Skeletal muscle satellite cell (primary cell): Measurements from ENCODE around the gene AHNAK2.
"Not testable (repeated sequence)": the region's sequence is repeated elsewhere in the genome, so short reads cannot be mapped to it uniquely, and the experiment has no call there.

ENCODE experiments used
- H3K27me3 ChIP-seq: 2 replicates; pipeline ENCODE4 v1.7.0; 2013; ENCODE audit warnings: low read length; ENCODE audit not compliant: control insufficient read depth, insufficient read depth
- H3K36me3 ChIP-seq: 2 replicates; pipeline ENCODE4 v1.7.0; 2013; ENCODE audit warnings: mild to moderate bottlenecking, control low read depth, low read length; ENCODE audit not compliant: insufficient read depth
- H3K4me1 ChIP-seq: 2 replicates; pipeline ENCODE4 v1.7.0; 2013; ENCODE audit warnings: low read length; ENCODE audit not compliant: control insufficient read depth, insufficient read depth
- H3K4me2 ChIP-seq: 2 replicates; pipeline ENCODE4 v1.7.0; 2013; ENCODE audit warnings: mild to moderate bottlenecking, low read length
- H3K4me3 ChIP-seq: 2 replicates; pipeline ENCODE4 v1.7.0; 2013; ENCODE audit warnings: low read length
- H3K9ac ChIP-seq: 2 replicates; pipeline ENCODE4 v1.7.0; 2013; ENCODE audit warnings: mild to moderate bottlenecking, low read depth, low read length, moderate library complexity
- H3K9me3 ChIP-seq: replicated peaks from 2 replicates; pipeline ENCODE4 v1.7.0; 2013; ENCODE audit warnings: mild to moderate bottlenecking, control low read depth, low read length

AHNAK2 gene

GRCh38 chr14:104917116-104917515, 61.1 kb downstream of the AHNAK2 start:
- Histone ChIP-seq H3K27me3 (peaks cover 43% of the 10 kb centered on the region), H3K9me3 (peaks cover 3% of the 10 kb centered on the region), H3K4me2 (no peak overlapping the region), H3K4me1 (no peaks in the 10 kb centered on the region), H3K9ac (no peak overlapping the region), H3K36me3 (no peaks in the 10 kb centered on the region), H3K4me3 (no peak overlapping the region)

GRCh38 chr14:104913435-104913834, 64.7 kb downstream of the AHNAK2 start:
- H3K27me3 ChIP-seq: peaks cover 39% of the 10 kb centered on the region
- no peaks in the 10 kb centered on the region for H3K36me3 ChIP-seq
- H3K4me2 ChIP-seq: no peak overlapping the region
- no peaks in the 10 kb centered on the region for H3K4me1 ChIP-seq
- H3K9me3 ChIP-seq: peaks cover 4% of the 10 kb centered on the region
- no peak overlapping the region for H3K9ac ChIP-seq
- H3K4me3 ChIP-seq: no peak overlapping the region

- H3K9me3 ChIP-seq: peaks cover 7% of the 10 kb centered on the region
- H3K4me1 ChIP-seq: no peaks in the 10 kb centered on the region
- H3K36me3 ChIP-seq: no peaks in the 10 kb centered on the region
- peaks cover 40% of the 10 kb centered on the region for H3K27me3 ChIP-seq
- H3K4me2 ChIP-seq: no peak overlapping the region
- no peak overlapping the region for H3K4me3 ChIP-seq
- H3K9ac ChIP-seq: no peak overlapping the region
Observed at GRCh38 chr14:104912053-104912452, 66.1 kb downstream of the AHNAK2 start.

GRCh38 chr14:104908303-104908702, 69.9 kb downstream of the AHNAK2 start:
- Histone ChIP-seq H3K4me2 (no peak overlapping the region), H3K4me3 (no peak overlapping the region), H3K9ac (no peak overlapping the region), H3K4me1 (no peaks in the 10 kb centered on the region), H3K9me3 (peaks cover 7% of the 10 kb centered on the region), H3K36me3 (no peaks in the 10 kb centered on the region), H3K27me3 (peaks cover 23% of the 10 kb centered on the region)

- not testable (repeated sequence) for H3K9me3 ChIP-seq, H3K36me3 ChIP-seq, H3K4me2 ChIP-seq, H3K4me3 ChIP-seq, H3K4me1 ChIP-seq, H3K9ac ChIP-seq
- H3K27me3 ChIP-seq: peaks cover 23% of the 10 kb centered on the region
Observed at GRCh38 chr14:104905579-104905933, 72.6 kb downstream of the AHNAK2 start.

- not testable (repeated sequence) for H3K4me2 ChIP-seq, H3K9ac ChIP-seq, H3K9me3 ChIP-seq, H3K4me1 ChIP-seq, H3K36me3 ChIP-seq, H3K4me3 ChIP-seq
- H3K27me3 ChIP-seq: peaks cover 28% of the 10 kb centered on the region
Observed at GRCh38 chr14:104904650-104905578, 73.3 kb downstream of the AHNAK2 start.

- Histone ChIP-seq H3K4me3 (no peak overlapping the region), H3K4me2 (no peak overlapping the region), H3K27me3 (peaks cover 29% of the 10 kb centered on the region), H3K4me1 (no peaks in the 10 kb centered on the region), H3K9ac (no peak overlapping the region), H3K36me3 (no peaks in the 10 kb centered on the region), H3K9me3 (peaks cover 2% of the 10 kb centered on the region)
Observed at GRCh38 chr14:104903990-104904389, 74.2 kb downstream of the AHNAK2 start.

- Histone ChIP-seq H3K4me2 (no peak overlapping the region), H3K27me3 (peaks cover 13% of the 10 kb centered on the region)
Observed at GRCh38 chr14:104900639-104901512, 77.3 kb downstream of the AHNAK2 start.

GRCh38 chr14:104899781-104900180, 78.4 kb downstream of the AHNAK2 start:
- Histone ChIP-seq H3K4me3 (no peak overlapping the region), H3K27me3 (peaks cover 11% of the 10 kb centered on the region), H3K9me3 (no peaks in the 10 kb centered on the region), H3K4me2 (no peak overlapping the region), H3K9ac (no peak overlapping the region), H3K36me3 (no peaks in the 10 kb centered on the region), H3K4me1 (no peaks in the 10 kb centered on the region)

More at GRCh38 chr14:104900639-104901512, 77.3 kb downstream of the AHNAK2 start:
- Histone ChIP-seq H3K9me3 (no peaks in the 10 kb centered on the region), H3K4me3 (no peak overlapping the region), H3K9ac (no peak overlapping the region), H3K36me3 (no peaks in the 10 kb centered on the region), H3K4me1 (no peaks in the 10 kb centered on the region)

GRCh38 chr14:104898870-104899510, 79.2 kb downstream of the AHNAK2 start:
- H3K4me1 ChIP-seq: no peaks in the 10 kb centered on the region
- H3K4me2 ChIP-seq: no peak overlapping the region
- peaks cover 6% of the 10 kb centered on the region for H3K27me3 ChIP-seq
- no peak overlapping the region for H3K9ac ChIP-seq
- no peak overlapping the region for H3K4me3 ChIP-seq
- no peaks in the 10 kb centered on the region for H3K9me3 ChIP-seq
- no peaks in the 10 kb centered on the region for H3K36me3 ChIP-seq

GRCh38 chr14:104898195-104898558, 80.0 kb downstream of the AHNAK2 start:
- peaks cover 4% of the 10 kb centered on the region for H3K36me3 ChIP-seq
- no peak overlapping the region for H3K9ac ChIP-seq
- H3K9me3 ChIP-seq: no peaks in the 10 kb centered on the region
- H3K4me1 ChIP-seq: no peaks in the 10 kb centered on the region
- peaks cover 6% of the 10 kb centered on the region for H3K27me3 ChIP-seq
- H3K4me3 ChIP-seq: no peak overlapping the region
- no peak overlapping the region for H3K4me2 ChIP-seq
